ENCODE data around the gene MTMR2. TPM values are rescaled to one million over a fixed set of nuclear protein-coding genes. Genes with fewer than 3 reads are reported as not detected.

Gene MTMR2
- total and polyA plus RNA-seq, 9 of the 15 experiments (the other 6 are each of a cell fraction or from before 2014, with no cell fraction given), result 12.6 to 35.8 (median 25.2) TPM

DNA sequence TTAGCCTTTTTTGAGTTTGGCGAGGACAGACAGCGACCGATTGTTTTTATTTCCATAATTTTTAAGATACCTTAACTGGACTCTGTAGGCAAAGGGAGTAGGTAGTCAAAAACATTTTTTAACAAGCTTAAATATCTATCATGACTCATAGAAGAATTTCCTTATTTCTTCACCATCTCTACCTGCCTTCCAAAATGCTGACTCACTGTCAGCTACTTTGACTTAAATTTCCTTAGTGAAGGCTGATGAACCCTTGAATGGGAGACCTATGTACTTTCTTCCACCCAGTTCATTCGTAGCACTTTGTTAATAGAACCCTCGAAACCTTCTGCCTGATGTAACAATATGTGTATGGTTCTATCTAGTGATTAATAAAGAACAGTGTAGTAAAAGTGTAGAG, 1.1 kb upstream of the MTMR2 start (continued):
- TF ChIP-seq AFF4 (CRISPR knock-in tag; IDR thresholded peaks at IDR 0.05) (no peak), POLR2AphosphoS5 (IDR thresholded peaks at IDR 0.05; ENCODE audit: control insufficient read depth, insufficient read depth, low read depth, low read length) (no peak), MAZ (CRISPR knock-in tag; conservative IDR thresholded peaks at IDR 0.05 in 1 of 2, IDR thresholded peaks at IDR 0.05 in 1 of 2) (no peak)

DNA sequence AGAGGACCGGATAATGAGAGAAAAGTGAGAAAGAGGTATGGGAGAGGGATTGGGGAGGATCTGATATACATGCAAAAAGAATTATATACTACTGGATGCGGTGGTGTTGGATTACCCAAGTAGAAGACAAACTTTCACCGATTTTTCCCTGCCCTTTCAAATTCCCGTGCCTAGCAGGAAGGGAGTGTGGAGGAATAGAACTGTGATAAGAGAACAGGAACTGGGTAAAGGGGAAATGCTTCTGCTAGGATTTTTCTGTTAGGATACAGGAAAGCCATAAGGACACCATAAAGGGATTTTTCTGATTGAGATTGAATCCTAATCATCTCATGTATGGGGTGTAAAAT, 480 bp upstream of the MTMR2 start:
- Histone ChIP-seq H3K4me1 (replicated peaks in 1 of 2; ENCODE audit: control insufficient read depth in 2 of 2, insufficient read depth in 2 of 2, low read length in 2 of 2) (peaks cover 6 to 10% of the 10 kb centered on the region in 2 experiments; a peak in 4 of 5 replicates), H3K9me3 (replicated peaks; ENCODE audit: control insufficient read depth, insufficient read depth, low read depth, low read length) (no peaks in the 10 kb centered on the region), H3K27ac (ENCODE audit: extremely low read depth, low read depth, low read length) (peak overlapping the region; percentile 84), H4K20me1 (replicated peaks; ENCODE audit: control insufficient read depth, insufficient read depth, low read length) (no peaks in the 10 kb centered on the region), H3K4me2 (ENCODE audit: insufficient read depth, low read length) (peak overlapping the region; percentile 93), H3K4me3 (peak overlapping the region; percentile 75), H3K27me3 (ENCODE audit: control insufficient read depth in 2 of 2, insufficient read depth in 2 of 2, low read length in 2 of 2) (no peaks in the 10 kb centered on the region), H2AFZ (ENCODE audit: low read depth, low read length) (peak overlapping the region; percentile 97), H3K36me3 (ENCODE audit: control insufficient read depth, insufficient read depth, low read length) (no peaks in the 10 kb centered on the region), H3K9me1 (ENCODE audit: control insufficient read depth, insufficient read depth, low read length) (no peaks in the 10 kb centered on the region), H3K79me2 (ENCODE audit: control insufficient read depth, insufficient read depth, low read length) (peaks cover 49% of the 10 kb centered on the region), H3K9ac (ENCODE audit: insufficient read depth in 1 of 2, low read depth in 2 of 2, low read length in 2 of 2) (peak overlapping the region; percentile 83 to 94)
- DNase-seq (ENCODE audit: extremely low read depth in 1 of 4, low spot score in 3 of 4) (no peak), ATAC-seq (peak; percentile 1; the same call in 2 of the 3 replicates), FAIRE-seq (no peak)
- BruUV-seq (replicated peaks), result TSS peak; percentile 92
- POLR2A ChIA-PET, result interaction anchor here (0.6 to 1.8 kb wide), 8 partner anchors 10 to 417 kb away, joined by 3 to 6 read pairs (median 3); no protein-coding TSS in a partner anchor
- CTCF ChIA-PET (ENCODE audit: low intra/inter-chr PET ratio), result no interaction called here
- 3% methylated on average over 4 of the region's 4 CpGs for WGBS (ENCODE audit: insufficient coverage, low coverage, missing lambda C conversion rate)
- in situ Hi-C loops (cut with MboI), result no loop called here
- intact Hi-C loops (cut with micrococcal nuclease), result loop anchor here (10.0 kb wide), 1 partner anchor 420 kb away; the partner anchor contains the start of gene MAML2
- TF ChIP-seq SPI1 (IDR thresholded peaks at IDR 0.05; ENCODE audit: borderline replicate concordance, low read depth, low read length) (peak; percentile 77; the same call in 1 of the 2 replicates), ZNF133 (CRISPR knock-in tag; IDR thresholded peaks at IDR 0.05) (no peak), SUPT5H (IDR thresholded peaks at IDR 0.05) (no peak), CHD1 (IDR thresholded peaks at IDR 0.05; ENCODE audit: low read length) (peak; percentile 5), FOXP4 (CRISPR knock-in tag; IDR thresholded peaks at IDR 0.05; ENCODE audit: borderline replicate concordance) (no peak), ZNF785 (CRISPR knock-in tag; IDR thresholded peaks at IDR 0.05) (no peak), ZNF354B (CRISPR knock-in tag; IDR thresholded peaks at IDR 0.05) (no peak), RBM22 (IDR thresholded peaks at IDR 0.05; ENCODE audit: low read depth, low read length, poor library complexity, severe bottlenecking) (no peak), ESRRA (IDR thresholded peaks at IDR 0.05; ENCODE audit: borderline replicate concordance, low read depth) (no peak), ZBTB1 (CRISPR knock-in tag; IDR thresholded peaks at IDR 0.05; ENCODE audit: borderline replicate concordance, low read depth) (no peak), POLR2B (IDR thresholded peaks at IDR 0.05; ENCODE audit: low read depth, partially characterized antibody) (no peak), SMARCA4 (IDR thresholded peaks at IDR 0.05) (0 out of 2 replicates have a peak, but pooled peaks have one; percentile 4), GABPB1 (CRISPR knock-in tag; IDR thresholded peaks at IDR 0.05) (no peak)
